ENCODE data around the gene OR2AG1. TPM values are rescaled to one million over a fixed set of nuclear protein-coding genes. Genes with fewer than 3 reads are reported as not detected.

Gene OR2AG1
- total and polyA plus RNA-seq, 2 of the 4 experiments (the other 2 are of a cell fraction), result not detected

- Histone ChIP-seq H3K4me2 (ENCODE audit: low read depth, low read length) (no peak overlapping the region), H4K91ac (ENCODE audit: insufficient read depth, low read depth, low read length) (no peak overlapping the region), H3K4ac (ENCODE audit: low read depth, low read length) (no peak overlapping the region), H2BK20ac (ENCODE audit: low read depth, low read length) (no peak overlapping the region), H3K4me3 (ENCODE audit: insufficient read depth, low read depth, low read length) (no peak overlapping the region), H4K20me1 (ENCODE audit: insufficient read depth, low read length) (no peaks in the 10 kb centered on the region), H4K8ac (ENCODE audit: low read depth in 2 of 2, low read length in 2 of 2) (no peak overlapping the region), H4K5ac (ENCODE audit: low read depth, low read length) (no peak overlapping the region), H3K36me3 (ENCODE audit: control insufficient read depth, insufficient read depth, low read length) (no peaks in the 10 kb centered on the region), H3K23ac (ENCODE audit: low read depth, low read length) (no peak overlapping the region), H2AK9ac (replicated peaks; ENCODE audit: low read depth, low read length, poor library complexity) (no peak overlapping the region), H3K56ac (ENCODE audit: extremely low read depth, insufficient read depth, low read length) (no peak overlapping the region), H2BK15ac (ENCODE audit: low read depth, low read length) (no peak overlapping the region), H3K14ac (replicated peaks; ENCODE audit: low read depth, low read length) (no peak overlapping the region), H2BK5ac (ENCODE audit: low read depth, low read length, poor library complexity, severe bottlenecking) (no peak overlapping the region), H3K4me1 (ENCODE audit: control insufficient read depth, insufficient read depth, low read length) (no peaks in the 10 kb centered on the region), H3K27me3 (ENCODE audit: control insufficient read depth, insufficient read depth, low read length) (peaks cover 2% of the 10 kb centered on the region; the same call in 1 of the 2 replicates), H2AK5ac (ENCODE audit: low read depth, low read length) (no peak overlapping the region), H3K9me1 (ENCODE audit: insufficient read depth, low read length) (no peaks in the 10 kb centered on the region), H3K79me1 (ENCODE audit: low read depth in 1 of 2, low read length in 2 of 2) (no peaks in the 10 kb centered on the region), H3K18ac (ENCODE audit: low read depth, low read length) (no peak overlapping the region), H2BK120ac (ENCODE audit: low read depth, low read length) (no peak overlapping the region), H2AFZ (replicated peaks; ENCODE audit: low read length, poor library complexity) (no peak overlapping the region), H3K9me3 (ENCODE audit: control insufficient read depth, insufficient read depth, low read length) (no peaks in the 10 kb centered on the region), H3K27ac (ENCODE audit: insufficient read depth, low read length) (no peak overlapping the region), H3K9ac (ENCODE audit: low read depth, low read length) (no peak overlapping the region)
- no TSS peak for BruUV-seq (replicated peaks)
- intact Hi-C loops (cut with micrococcal nuclease), result no loop called here
- TF ChIP-seq NFE2L2 (IDR thresholded peaks at IDR 0.05; ENCODE audit: low read depth, low read length) (no peak), SMC3 (IDR thresholded peaks at IDR 0.05; ENCODE audit: low read depth, low read length) (no peak), BHLHE40 (IDR thresholded peaks at IDR 0.05; ENCODE audit: low read depth, low read length) (no peak), RCOR1 (IDR thresholded peaks at IDR 0.05; ENCODE audit: insufficient replicate concordance, low read length) (no peak), MXI1 (IDR thresholded peaks at IDR 0.05; ENCODE audit: borderline replicate concordance, low read depth, low read length) (no peak), MAFK (IDR thresholded peaks at IDR 0.05; ENCODE audit: low read depth, low read length) (no peak), CEBPB (IDR thresholded peaks at IDR 0.05; ENCODE audit: low read depth, low read length) (no peak), CHD1 (IDR thresholded peaks at IDR 0.05; ENCODE audit: low read depth, low read length) (no peak), FOS (IDR thresholded peaks at IDR 0.05; ENCODE audit: low read depth, low read length) (no peak), ELK1 (IDR thresholded peaks at IDR 0.05; ENCODE audit: borderline replicate concordance, low read depth, low read length) (no peak), RAD21 (IDR thresholded peaks at IDR 0.05; ENCODE audit: low read length) (no peak), CTCF (conservative IDR thresholded peaks at IDR 0.05; ENCODE audit: low read depth, low read length) (no peak), RFX5 (IDR thresholded peaks at IDR 0.05; ENCODE audit: low read depth, low read length) (no peak), POLR2A (IDR thresholded peaks at IDR 0.05; ENCODE audit: low read depth, low read length) (no peak), USF2 (IDR thresholded peaks at IDR 0.05; ENCODE audit: low read depth, low read length) (no peak), MAZ (IDR thresholded peaks at IDR 0.05; ENCODE audit: borderline replicate concordance, low read depth, low read length) (no peak)
- ATAC-seq (ENCODE audit: low read depth) (no peak), DNase-seq (no peak)
- dilution Hi-C loops (cut with HindIII; ENCODE audit: low sequenced_read_pairs, unreplicated experiment), result no loop called here
- WGBS, 2 experiments (ENCODE audit: extremely low coverage in 2 of 2, insufficient read length in 1 of 2), result no CpG with 5 or more reads among the region's 1 CpG
- ChIA-PET CTCF (interaction anchor here (2.2 to 2.5 kb wide), 2 partner anchors 9 to 10 kb away, joined by 9 to 17 read pairs; no protein-coding TSS in a partner anchor), POLR2A (ENCODE audit: unreplicated experiment) (no interaction called here)
- in situ Hi-C loops (cut with MboI; ENCODE audit: low sequenced_read_pairs), result no loop called here
Measured at GRCh38 chr11:6746626-6747025, 36.2 kb upstream of the OR2AG1 start.
